Sigmoid colon (tissue), 4 donors: ENCODE measurements around the gene LALBA.

Source experiments
- POLR2A ChIP-seq, 2 donors: fragments of 450-650 bp; IDR thresholded peaks; one replicate each; pipeline ENCODE4 v1.6.1; 2016; ENCODE audit warnings: antibody characterized with exemption in 2 of 2, mild to moderate bottlenecking in 2 of 2, moderate library complexity in 2 of 2
- POLR2AphosphoS5 ChIP-seq, 4 donors: sonication (generic); formaldehyde crosslinking; IDR thresholded peaks; one replicate each; pipeline ENCODE4 v1.6.1; 2017; ENCODE audit warnings: antibody characterized with exemption in 4 of 4

GRCh38 chr12:48557919-48558318 is 11.9 kb downstream of the LALBA start:
- TF ChIP-seq POLR2A (IDR thresholded peaks at IDR 0.05) (no peak), POLR2AphosphoS5 (IDR thresholded peaks at IDR 0.05) (no peak)
